Hepatocyte (in vitro differentiated cells): ENCODE measurements around the gene VIPR1. TPM values are rescaled to one million over a fixed set of nuclear protein-coding genes. Genes with fewer than 3 reads are reported as not detected.

Source experiments
- DNase-seq: peaks from one replicate; pipeline ENCODE4 v3.0.0-alpha.2; 2016; ENCODE audit warnings: low spot score
- H2AFZ ChIP-seq: fragments of 200-600 bp; sonication (generic); 2 replicates; pipeline ENCODE4 v1.6.0; 2016; ENCODE audit warnings: antibody characterized with exemption, mild to moderate bottlenecking
- H3K27ac ChIP-seq: fragments of 200-600 bp; sonication (generic); 2 replicates; pipeline ENCODE4 v1.5.1; 2016; ENCODE audit warnings: mild to moderate bottlenecking
- H3K27me3 ChIP-seq: fragments of 200-600 bp; sonication (generic); 2 replicates; pipeline ENCODE4 v1.6.1; 2016
- H3K36me3 ChIP-seq: fragments of 200-600 bp; sonication (generic); replicated peaks from 2 replicates; pipeline ENCODE4 v1.5.1; 2016; ENCODE audit warnings: low read depth; ENCODE audit not compliant: insufficient read depth
- H3K4me1 ChIP-seq: fragments of 200-600 bp; sonication (generic); 2 replicates; pipeline ENCODE4 v1.5.1; 2016; ENCODE audit warnings: mild to moderate bottlenecking, moderate library complexity; ENCODE audit not compliant: insufficient read depth
- H3K4me2 ChIP-seq: fragments of 200-600 bp; sonication (generic); 2 replicates; pipeline ENCODE4 v1.6.0; 2016
- H3K4me3 ChIP-seq: fragments of 200-600 bp; sonication (generic); 2 replicates; pipeline ENCODE4 v1.5.1; 2016; ENCODE audit warnings: mild to moderate bottlenecking
- H3K79me2 ChIP-seq: fragments of 200-600 bp; sonication (generic); 2 replicates; pipeline ENCODE4 v1.6.0; 2017; ENCODE audit warnings: mild to moderate bottlenecking
- H3K9me2 ChIP-seq: fragments of 200-600 bp; sonication (generic); replicated peaks from 2 replicates; pipeline ENCODE4 v1.6.0; 2017; ENCODE audit warnings: mild to moderate bottlenecking; ENCODE audit not compliant: insufficient read depth
- H3K9me3 ChIP-seq: fragments of 200-600 bp; sonication (generic); 2 replicates; pipeline ENCODE4 v1.5.1; 2016; ENCODE audit warnings: low read depth, mild to moderate bottlenecking
- H4K20me1 ChIP-seq: fragments of 200-600 bp; sonication (generic); 2 replicates; pipeline ENCODE4 v1.6.0; 2016; ENCODE audit warnings: mild to moderate bottlenecking; ENCODE audit not compliant: insufficient read depth, poor library complexity, severe bottlenecking
- EZH2 ChIP-seq: fragments of 200-600 bp; sonication (generic); IDR thresholded peaks from 2 replicates; pipeline ENCODE4 v1.6.1; 2016; ENCODE audit warnings: antibody characterized with exemption, mild to moderate bottlenecking, borderline replicate concordance
- EZH2phosphoT487 ChIP-seq: fragments of 200-600 bp; sonication (generic); IDR thresholded peaks from one replicate; pipeline ENCODE4 v1.6.1; 2018; ENCODE audit warnings: antibody characterized with exemption, mild to moderate bottlenecking, low read depth, moderate library complexity; ENCODE audit not compliant: unreplicated experiment, severe bottlenecking
- WGBS: methylation state at CpG from one replicate; pipeline ENCODE4 v1.1.6; 2016; ENCODE audit warnings: low lambda C conversion rate; ENCODE audit errors: missing lambda C conversion rate; 5-methylcytosine and 5-hydroxymethylcytosine counted together
- polyA plus RNA-seq: library from polyadenylated mRNA; unstranded; fragments of >200 nt; fragmentation: Nextera tagmentation; extraction: Ambion mirVana; gene quantifications from 2 replicates; pipeline ENCODE4 v1.2.1, GENCODE V29; 2016
- total RNA-seq: library from RNA; depleted of rRNA; stranded (reverse); fragments of >200 nt; gene quantifications from 2 replicates; pipeline ENCODE4 v1.2.3, GENCODE V29; 2014
- TF ChIP-seq, protein P1 (sequence below): fragments of 200-600 bp; sonication (generic); IDR thresholded peaks from 2 replicates; pipeline ENCODE4 v1.5.1; 2016; ENCODE audit warnings: antibody characterized with exemption, mild to moderate bottlenecking; ENCODE audit not compliant: poor library complexity

Gene VIPR1
- total and polyA plus RNA-seq, 2 experiments from 2014 or later = 17.5 to 19.2 TPM

GRCh38 chr3:42527368-42527917 is 25.0 kb downstream of the VIPR1 start:
- no peaks in the 10 kb centered on the region for H4K20me1 ChIP-seq
- no peaks in the 10 kb centered on the region for H3K9me3 ChIP-seq
- TF ChIP-seq EZH2 (no peak), EZH2phosphoT487 (no peak)
- TF ChIP-seq, protein P1, sequence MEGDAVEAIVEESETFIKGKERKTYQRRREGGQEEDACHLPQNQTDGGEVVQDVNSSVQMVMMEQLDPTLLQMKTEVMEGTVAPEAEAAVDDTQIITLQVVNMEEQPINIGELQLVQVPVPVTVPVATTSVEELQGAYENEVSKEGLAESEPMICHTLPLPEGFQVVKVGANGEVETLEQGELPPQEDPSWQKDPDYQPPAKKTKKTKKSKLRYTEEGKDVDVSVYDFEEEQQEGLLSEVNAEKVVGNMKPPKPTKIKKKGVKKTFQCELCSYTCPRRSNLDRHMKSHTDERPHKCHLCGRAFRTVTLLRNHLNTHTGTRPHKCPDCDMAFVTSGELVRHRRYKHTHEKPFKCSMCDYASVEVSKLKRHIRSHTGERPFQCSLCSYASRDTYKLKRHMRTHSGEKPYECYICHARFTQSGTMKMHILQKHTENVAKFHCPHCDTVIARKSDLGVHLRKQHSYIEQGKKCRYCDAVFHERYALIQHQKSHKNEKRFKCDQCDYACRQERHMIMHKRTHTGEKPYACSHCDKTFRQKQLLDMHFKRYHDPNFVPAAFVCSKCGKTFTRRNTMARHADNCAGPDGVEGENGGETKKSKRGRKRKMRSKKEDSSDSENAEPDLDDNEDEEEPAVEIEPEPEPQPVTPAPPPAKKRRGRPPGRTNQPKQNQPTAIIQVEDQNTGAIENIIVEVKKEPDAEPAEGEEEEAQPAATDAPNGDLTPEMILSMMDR = no peak
- DNase-seq = no peak
- H3K27me3 ChIP-seq = no peaks in the 10 kb centered on the region
- H3K9me2 ChIP-seq = no peaks in the 10 kb centered on the region
- H3K79me2 ChIP-seq = no peaks in the 10 kb centered on the region
- no peak overlapping the region for H3K27ac ChIP-seq
- no peak overlapping the region for H3K4me2 ChIP-seq
- H3K4me3 ChIP-seq = no peak overlapping the region
- H3K4me1 ChIP-seq = no peaks in the 10 kb centered on the region
- no peak overlapping the region for H2AFZ ChIP-seq
- WGBS = 90% methylated on average over 8 of the region's 11 CpGs
- no peaks in the 10 kb centered on the region for H3K36me3 ChIP-seq

- WGBS = 95% methylated on average over 2 of the region's 2 CpGs
- no peaks in the 10 kb centered on the region for H3K27me3 ChIP-seq
- H3K79me2 ChIP-seq = no peaks in the 10 kb centered on the region
- H3K4me2 ChIP-seq = no peak overlapping the region
- H3K4me3 ChIP-seq = no peak overlapping the region
- no peak for TF ChIP-seq EZH2
- TF ChIP-seq EZH2phosphoT487 = no peak
- TF ChIP-seq, protein P1 = no peak
- H4K20me1 ChIP-seq = no peaks in the 10 kb centered on the region
- no peaks in the 10 kb centered on the region for H3K4me1 ChIP-seq
- H2AFZ ChIP-seq = no peak overlapping the region
- no peaks in the 10 kb centered on the region for H3K9me2 ChIP-seq
- H3K36me3 ChIP-seq = no peaks in the 10 kb centered on the region
- H3K9me3 ChIP-seq = no peaks in the 10 kb centered on the region
- no peak for DNase-seq
- no peak overlapping the region for H3K27ac ChIP-seq
Observed at GRCh38 chr3:42529468-42529867, 27.0 kb downstream of the VIPR1 start.

- H3K27ac ChIP-seq = no peak overlapping the region
Observed at GRCh38 chr3:42530073-42530472, 27.6 kb downstream of the VIPR1 start.

More at GRCh38 chr3:42530073-42530472, 27.6 kb downstream of the VIPR1 start:
- Histone ChIP-seq H3K9me2 (no peaks in the 10 kb centered on the region), H2AFZ (no peak overlapping the region), H4K20me1 (no peaks in the 10 kb centered on the region), H3K4me2 (no peak overlapping the region), H3K4me3 (no peak overlapping the region), H3K36me3 (no peaks in the 10 kb centered on the region), H3K79me2 (no peaks in the 10 kb centered on the region), H3K27me3 (no peaks in the 10 kb centered on the region), H3K9me3 (no peaks in the 10 kb centered on the region), H3K4me1 (no peaks in the 10 kb centered on the region)
- no peak for DNase-seq
- TF ChIP-seq EZH2phosphoT487 (no peak), EZH2 (no peak)
- TF ChIP-seq, protein P1 = no peak
